SU-DHL-6 (cell line): ENCODE measurements around the gene TRAF2.

ENCODE experiments used
- H2AFZ ChIP-seq: fragments of 200-600 bp; sonication (generic); 2 replicates; pipeline ENCODE4 v1.6.1; 2014; ENCODE audit warnings: low read depth, mild to moderate bottlenecking, moderate library complexity, mixed read lengths, antibody characterized with exemption, low read length; ENCODE audit not compliant: severe bottlenecking
- H3F3A ChIP-seq: fragments of 200-600 bp; shearing (Covaris generic); 2 replicates; pipeline ENCODE4 v1.6.0; 2016; ENCODE audit warnings: antibody characterized with exemption, mild to moderate bottlenecking; ENCODE audit not compliant: insufficient read depth
- H3K27ac ChIP-seq: fragments of 200-600 bp; sonication (generic); 2 replicates; pipeline ENCODE4 v1.5.1; 2016; ENCODE audit warnings: low read depth, mild to moderate bottlenecking, low read length, moderate library complexity, mixed read lengths
- H3K27me3 ChIP-seq: fragments of 200-600 bp; sonication (generic), shearing (Covaris generic); 2 replicates; pipeline ENCODE4 v1.6.0; 2014; ENCODE audit warnings: mild to moderate bottlenecking, low read length
- H3K36me3 ChIP-seq: fragments of 200-600 bp; sonication (generic); 2 replicates; pipeline ENCODE4 v1.6.1; 2014; ENCODE audit warnings: mild to moderate bottlenecking, low read length, mixed read lengths
- H3K4me2 ChIP-seq: fragments of 300-600, 200-600 bp; shearing (Covaris generic), sonication (generic); 2 replicates; pipeline ENCODE4 v1.6.0; 2014; ENCODE audit warnings: low read length, low read depth, mild to moderate bottlenecking; ENCODE audit not compliant: poor library complexity, severe bottlenecking
- H3K4me3 ChIP-seq: fragments of 200-600 bp; sonication (generic); 2 replicates; pipeline ENCODE4 v1.5.1; 2014; ENCODE audit warnings: antibody characterized with exemption, low read length, mild to moderate bottlenecking, mixed read lengths; ENCODE audit not compliant: insufficient read depth, poor library complexity, severe bottlenecking
- H3K79me2 ChIP-seq: fragments of 200-600 bp; sonication (generic); 2 replicates; pipeline ENCODE4 v1.6.1; 2014; ENCODE audit warnings: mild to moderate bottlenecking, low read length, moderate library complexity; ENCODE audit not compliant: insufficient read depth
- H3K9ac ChIP-seq: fragments of 200-600 bp; sonication (generic); 2 replicates; pipeline ENCODE4 v1.7.0; 2014; ENCODE audit warnings: mild to moderate bottlenecking, low read length
- H3K9me2 ChIP-seq: fragments of 200-600 bp; sonication (generic); replicated peaks from 2 replicates; pipeline ENCODE4 v1.6.1; 2014; ENCODE audit warnings: low read length; ENCODE audit not compliant: insufficient read depth
- H3K9me3 ChIP-seq: fragments of 200-600 bp; sonication (generic); 2 replicates; pipeline ENCODE4 v1.6.1; 2014; ENCODE audit warnings: low read length, mixed read lengths; ENCODE audit not compliant: insufficient read depth
- H4K20me1 ChIP-seq: fragments of 200-600 bp; sonication (generic); 2 replicates; pipeline ENCODE4 v1.6.1; 2014; ENCODE audit warnings: low read depth, mild to moderate bottlenecking, antibody characterized with exemption, low read length, moderate library complexity, mixed read lengths
- CTCF ChIP-seq: fragments of 200-600 bp; sonication (generic); IDR thresholded peaks from one replicate; pipeline ENCODE4 v1.5.1; 2017; ENCODE audit warnings: antibody characterized with exemption, mild to moderate bottlenecking, low read length, moderate library complexity; ENCODE audit not compliant: insufficient read depth, poor library complexity, severe bottlenecking
- EZH2phosphoT487 ChIP-seq: fragments of 200-600 bp; sonication (generic), shearing (Covaris generic); conservative IDR thresholded peaks from 2 replicates; pipeline ENCODE4 v1.6.1; 2018; ENCODE audit warnings: mild to moderate bottlenecking, antibody characterized with exemption, low read length, moderate library complexity, mixed read lengths

The TRAF2 gene

GRCh38 chr9:136957461-136957860 is 71.1 kb downstream of the TRAF2 start:
- Histone ChIP-seq H2AFZ (no peak overlapping the region), H3K9ac (no peak overlapping the region), H3K4me3 (no peak overlapping the region), H3K4me2 (no peak overlapping the region), H3F3A (no peaks in the 10 kb centered on the region), H3K27ac (no peak overlapping the region), H4K20me1 (no peaks in the 10 kb centered on the region), H3K9me2 (no peaks in the 10 kb centered on the region), H3K9me3 (no peaks in the 10 kb centered on the region), H3K27me3 (no peaks in the 10 kb centered on the region), H3K79me2 (no peaks in the 10 kb centered on the region), H3K36me3 (no peaks in the 10 kb centered on the region)
- TF ChIP-seq EZH2phosphoT487 = no peak
- no peak for TF ChIP-seq CTCF

GRCh38 chr9:136957901-136958300 is 71.6 kb downstream of the TRAF2 start:
- Histone ChIP-seq H3K9ac (no peak overlapping the region), H3K27ac (no peak overlapping the region), H3K4me3 (no peak overlapping the region), H3K9me3 (no peaks in the 10 kb centered on the region), H3F3A (no peaks in the 10 kb centered on the region), H3K27me3 (no peaks in the 10 kb centered on the region), H4K20me1 (no peaks in the 10 kb centered on the region), H3K79me2 (no peaks in the 10 kb centered on the region), H3K36me3 (no peaks in the 10 kb centered on the region), H3K4me2 (no peak overlapping the region), H3K9me2 (no peaks in the 10 kb centered on the region), H2AFZ (no peak overlapping the region)
- TF ChIP-seq EZH2phosphoT487 (no peak), CTCF (no peak)

- Histone ChIP-seq H3K9me3 (no peaks in the 10 kb centered on the region), H3K9ac (no peak overlapping the region), H3K4me2 (no peak overlapping the region), H2AFZ (no peak overlapping the region), H3K79me2 (no peaks in the 10 kb centered on the region), H3F3A (no peaks in the 10 kb centered on the region), H4K20me1 (no peaks in the 10 kb centered on the region), H3K9me2 (no peaks in the 10 kb centered on the region), H3K27ac (no peak overlapping the region), H3K36me3 (no peaks in the 10 kb centered on the region), H3K4me3 (no peak overlapping the region), H3K27me3 (no peaks in the 10 kb centered on the region)
- no peak for TF ChIP-seq CTCF
- no peak for TF ChIP-seq EZH2phosphoT487
These were observed 72.2 kb downstream of the TRAF2 start for GRCh38 chr9:136958473-136958872.
